Measurements from ENCODE around the gene COMMD1.

GRCh38 chr2:61922714-61923113, 17.2 kb downstream of the COMMD1 start:
- TF ChIP-seq CTCF (IDR thresholded peaks at IDR 0.05; ENCODE audit: low read depth, low read length, poor library complexity, severe bottlenecking) (no peak), EZH2phosphoT487 (IDR thresholded peaks at IDR 0.05; ENCODE audit: borderline replicate concordance, low read length) (no peak)

Data from DOHH2 (cell line).